PC-9 (cell line): ENCODE data around the gene NPHP4. TPM values are rescaled to one million over a fixed set of nuclear protein-coding genes. Genes with fewer than 3 reads are reported as not detected.

ENCODE experiments used
- BruUV-seq: library from RNA; stranded (reverse); fragments of 400-500 nt; replicated peaks from 2 replicates; lab custom pipeline; 2021; lab: Mats Ljungman, UMichigan
- CTCF ChIA-PET: fragments of 300-600 bp; sonication (Branson Sonifier 250); formaldehyde crosslinking; loops from one replicate; lab custom pipeline; 2022; ENCODE audit warnings: antibody characterized with exemption; lab: Charles Lee
- POLR2A ChIA-PET: fragments of 300-600 bp; sonication (Branson Sonifier 250); formaldehyde crosslinking; loops from one replicate; lab custom pipeline; 2022; ENCODE audit warnings: antibody characterized with exemption; ENCODE audit not compliant: unreplicated experiment; lab: Charles Lee
- DNase-seq, 2 experiments: peaks; one replicate each; pipeline versions ENCODE4 v3.0.0 to v3.0.0-alpha.2; 2015 to 2022; ENCODE audit warnings: mixed read lengths in 1 of 2
- H2AFZ ChIP-seq: fragments of 200-600 bp; sonication (generic); 2 replicates; pipeline ENCODE4 v1.8.1; 2017; ENCODE audit warnings: antibody characterized with exemption
- H3F3A ChIP-seq: fragments of 200-600 bp; sonication (generic); 2 replicates; pipeline ENCODE4 v1.8.1; 2017; ENCODE audit warnings: antibody characterized with exemption, mild to moderate bottlenecking, low read depth; ENCODE audit not compliant: insufficient read depth
- H3K27ac ChIP-seq: fragments of 200-600 bp; sonication (generic); 2 replicates; pipeline ENCODE4 v1.6.1; 2016; ENCODE audit warnings: mixed run types
- H3K27me3 ChIP-seq: fragments of 200-600 bp; sonication (generic); 2 replicates; pipeline ENCODE4 v1.6.1; 2016; ENCODE audit warnings: low read depth, mixed run types; ENCODE audit not compliant: insufficient read depth
- H3K36me3 ChIP-seq: fragments of 200-600 bp; sonication (generic); 2 replicates; pipeline ENCODE4 v1.6.1; 2016; ENCODE audit warnings: low read depth, mixed run types
- H3K4me1 ChIP-seq: fragments of 200-600 bp; sonication (generic); replicated peaks from 2 replicates; pipeline ENCODE4 v1.6.1; 2016; ENCODE audit warnings: mixed run types; ENCODE audit not compliant: insufficient read depth
- H3K4me2 ChIP-seq: fragments of 200-600 bp; sonication (generic); 2 replicates; pipeline ENCODE4 v1.6.1; 2017; ENCODE audit warnings: mixed run types
- H3K4me3 ChIP-seq: fragments of 200-600 bp; sonication (generic); 2 replicates; pipeline ENCODE4 v1.6.1; 2016; ENCODE audit warnings: mixed run types
- H3K79me2 ChIP-seq: fragments of 200-600 bp; sonication (generic); 2 replicates; pipeline ENCODE4 v1.6.1; 2017; ENCODE audit warnings: low read depth, mixed run types
- H3K9me2 ChIP-seq: fragments of 200-600 bp; sonication (generic); 2 replicates; pipeline ENCODE4 v1.8.1; 2017; ENCODE audit warnings: mild to moderate bottlenecking; ENCODE audit not compliant: insufficient read depth
- H3K9me3 ChIP-seq: fragments of 200-600 bp; sonication (generic); 2 replicates; pipeline ENCODE4 v1.8.1; 2016; ENCODE audit warnings: low read depth; ENCODE audit not compliant: insufficient read depth
- H4K20me1 ChIP-seq: fragments of 200-600 bp; sonication (generic); 2 replicates; pipeline ENCODE4 v1.8.1; 2017; ENCODE audit not compliant: insufficient read depth
- EZH2 ChIP-seq: fragments of 200-600 bp; sonication (generic); IDR thresholded peaks from 2 replicates; pipeline ENCODE4 v1.8.0; 2017; ENCODE audit warnings: antibody characterized with exemption, low read depth
- intact Hi-C: fragments of 100-400 bp; cut with micrococcal nuclease; formaldehyde crosslinking; loops from one replicate; pipeline ENCODE4 v1.10.0; 2022; ENCODE audit not compliant: unreplicated experiment
- total RNA-seq: library from RNA; stranded (reverse); gene quantifications from 2 replicates; pipeline ENCODE4 v1.2.3, GENCODE V29; 2021
- TF ChIP-seq, protein P1 (sequence below): fragments of 200-600 bp; sonication (generic); conservative IDR thresholded peaks from 2 replicates; pipeline ENCODE4 v1.6.1; 2017; ENCODE audit warnings: mixed run types, antibody characterized with exemption, mild to moderate bottlenecking, moderate library complexity

Gene NPHP4
- total RNA-seq, 1 experiment from 2014 or later, result 17.9 TPM

DNA sequence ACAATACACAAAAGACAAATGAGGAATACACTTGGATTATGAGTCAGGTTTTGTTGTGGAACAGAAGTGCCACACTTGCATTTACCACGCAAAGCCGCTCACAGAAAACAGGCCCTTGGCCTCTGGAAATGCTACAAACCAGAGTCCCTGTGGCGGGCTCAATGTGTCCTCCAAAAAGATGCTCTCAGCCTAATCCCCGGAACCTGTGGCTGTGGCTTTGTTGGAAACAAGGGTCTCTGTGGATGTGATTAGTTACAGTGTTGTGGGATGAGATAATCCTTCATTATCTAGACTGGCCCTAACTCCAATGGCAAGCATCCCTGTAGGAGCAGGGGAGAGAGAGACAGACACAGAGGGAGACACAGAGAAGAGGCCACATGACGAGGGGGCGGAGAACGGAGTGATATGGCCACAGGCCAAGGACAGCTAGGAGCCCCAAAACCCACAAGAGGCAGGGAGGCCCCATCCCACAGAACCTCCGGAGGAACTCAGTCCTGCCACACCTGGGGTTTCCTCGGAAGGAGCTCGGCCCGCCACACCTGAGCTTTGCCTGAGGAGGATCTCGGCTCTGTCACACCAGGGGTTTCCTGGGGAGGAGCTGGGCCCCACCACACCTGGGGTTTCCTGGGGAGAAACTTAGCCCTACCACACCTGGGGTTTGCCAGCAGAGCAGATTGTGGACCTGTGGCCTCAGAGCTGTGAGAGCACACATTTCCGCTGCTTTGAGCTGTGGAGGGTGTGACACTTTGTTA, 55.4 kb downstream of the NPHP4 start:
- no peaks in the 10 kb centered on the region for H3K79me2 ChIP-seq
- no peak overlapping the region for H3K27ac ChIP-seq
- H3K9me3 ChIP-seq, result no peaks in the 10 kb centered on the region
- H3F3A ChIP-seq, result no peaks in the 10 kb centered on the region
- DNase-seq, result no peak
- ChIA-PET CTCF (no interaction called here), POLR2A (no interaction called here)
- H3K9me2 ChIP-seq, result no peaks in the 10 kb centered on the region
- no peak overlapping the region for H3K4me3 ChIP-seq
- intact Hi-C loops, result no loop called here
- TF ChIP-seq, protein P1, sequence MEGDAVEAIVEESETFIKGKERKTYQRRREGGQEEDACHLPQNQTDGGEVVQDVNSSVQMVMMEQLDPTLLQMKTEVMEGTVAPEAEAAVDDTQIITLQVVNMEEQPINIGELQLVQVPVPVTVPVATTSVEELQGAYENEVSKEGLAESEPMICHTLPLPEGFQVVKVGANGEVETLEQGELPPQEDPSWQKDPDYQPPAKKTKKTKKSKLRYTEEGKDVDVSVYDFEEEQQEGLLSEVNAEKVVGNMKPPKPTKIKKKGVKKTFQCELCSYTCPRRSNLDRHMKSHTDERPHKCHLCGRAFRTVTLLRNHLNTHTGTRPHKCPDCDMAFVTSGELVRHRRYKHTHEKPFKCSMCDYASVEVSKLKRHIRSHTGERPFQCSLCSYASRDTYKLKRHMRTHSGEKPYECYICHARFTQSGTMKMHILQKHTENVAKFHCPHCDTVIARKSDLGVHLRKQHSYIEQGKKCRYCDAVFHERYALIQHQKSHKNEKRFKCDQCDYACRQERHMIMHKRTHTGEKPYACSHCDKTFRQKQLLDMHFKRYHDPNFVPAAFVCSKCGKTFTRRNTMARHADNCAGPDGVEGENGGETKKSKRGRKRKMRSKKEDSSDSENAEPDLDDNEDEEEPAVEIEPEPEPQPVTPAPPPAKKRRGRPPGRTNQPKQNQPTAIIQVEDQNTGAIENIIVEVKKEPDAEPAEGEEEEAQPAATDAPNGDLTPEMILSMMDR, result no peak
- TF ChIP-seq EZH2, result no peak
- no peak overlapping the region for H2AFZ ChIP-seq
- no peaks in the 10 kb centered on the region for H3K36me3 ChIP-seq
- BruUV-seq, result no TSS peak
- no peaks in the 10 kb centered on the region for H4K20me1 ChIP-seq
- no peaks in the 10 kb centered on the region for H3K4me1 ChIP-seq
- H3K4me2 ChIP-seq, result no peak overlapping the region
- no peaks in the 10 kb centered on the region for H3K27me3 ChIP-seq

- no peaks in the 10 kb centered on the region for H3K27me3 ChIP-seq
- H3K4me3 ChIP-seq, result no peak overlapping the region
- H3K36me3 ChIP-seq, result no peaks in the 10 kb centered on the region
- no peaks in the 10 kb centered on the region for H3K79me2 ChIP-seq
- no peaks in the 10 kb centered on the region for H3F3A ChIP-seq
- no TSS peak for BruUV-seq
- H3K9me2 ChIP-seq, result no peaks in the 10 kb centered on the region
- ChIA-PET CTCF (no interaction called here), POLR2A (no interaction called here)
- no peaks in the 10 kb centered on the region for H3K4me1 ChIP-seq
- TF ChIP-seq, protein P1, result no peak
- no peak for TF ChIP-seq EZH2
- no peaks in the 10 kb centered on the region for H3K9me3 ChIP-seq
- no peaks in the 10 kb centered on the region for H4K20me1 ChIP-seq
- intact Hi-C loops, result no loop called here
- no peak overlapping the region for H2AFZ ChIP-seq
- no peak overlapping the region for H3K27ac ChIP-seq
- DNase-seq, result no peak
- no peak overlapping the region for H3K4me2 ChIP-seq
These were observed 56.1 kb downstream of the NPHP4 start for GRCh38 chr1:5936126-5936525.

GRCh38 chr1:5935026-5935425, 57.2 kb downstream of the NPHP4 start:
- H3K27me3 ChIP-seq, result no peaks in the 10 kb centered on the region
- H3K9me2 ChIP-seq, result no peaks in the 10 kb centered on the region
- POLR2A ChIA-PET, result no interaction called here
- intact Hi-C loops, result no loop called here
- H3K4me2 ChIP-seq, result no peak overlapping the region
- TF ChIP-seq EZH2, result no peak
- TF ChIP-seq, protein P1, result no peak
- H4K20me1 ChIP-seq, result no peaks in the 10 kb centered on the region
- no peaks in the 10 kb centered on the region for H3K79me2 ChIP-seq
- H3K9me3 ChIP-seq, result no peaks in the 10 kb centered on the region
- H3K27ac ChIP-seq, result no peak overlapping the region
- H2AFZ ChIP-seq, result no peak overlapping the region
- no TSS peak for BruUV-seq
- CTCF ChIA-PET, result no interaction called here
- H3K36me3 ChIP-seq, result no peaks in the 10 kb centered on the region
- no peak overlapping the region for H3K4me3 ChIP-seq
- H3K4me1 ChIP-seq, result no peaks in the 10 kb centered on the region
- DNase-seq, result no peak
- H3F3A ChIP-seq, result no peaks in the 10 kb centered on the region
